Measurements from ENCODE around the gene RPL36A.
A peak's percentile ranks its signal among the peaks of the same experiment; 100 is the strongest.

Gene RPL36A

GRCh38 chrX:101390664-101391525 lies at the start of gene RPL36A:
Gene RPL36A, plus strand, starts transcription at chrX:101391011. Its CDS starts 33 bp downstream, at chrX:101391044.
- no peak for FAIRE-seq

DNA sequence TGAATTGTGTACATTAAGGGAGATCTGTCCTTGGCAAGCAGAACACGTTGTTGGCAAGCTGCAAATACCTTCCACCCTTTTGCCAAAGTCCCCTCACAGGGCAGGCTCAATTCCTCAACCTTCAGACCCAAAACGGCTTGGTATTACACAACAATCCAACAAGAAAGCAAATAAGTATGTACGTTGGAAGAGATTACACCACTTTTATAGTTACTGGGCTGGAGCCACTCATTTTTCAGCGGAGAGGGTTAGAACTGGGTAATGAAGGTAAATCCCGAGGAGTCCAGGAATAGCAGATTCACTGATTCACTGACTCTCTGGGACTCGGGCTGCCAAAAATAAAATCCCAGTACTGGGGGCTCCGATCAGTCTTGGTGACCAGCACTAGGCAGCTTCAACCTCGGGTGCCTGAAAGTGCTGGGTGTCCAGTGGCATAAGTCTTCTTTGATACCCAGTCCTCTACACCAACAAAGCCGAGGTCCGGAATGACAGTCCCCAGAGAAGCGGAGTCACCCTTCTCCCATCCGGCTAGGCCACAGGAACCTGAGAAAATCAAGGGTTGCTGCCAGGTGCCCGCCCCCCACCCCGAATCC lies 42.9 kb upstream of the RPL36A start:
- FAIRE-seq, result no peak

GRCh38 chrX:101348452-101349192 lies 42.2 kb upstream of the RPL36A start, which contains the start of gene TIMM8A:
Gene TIMM8A, minus strand, starts transcription at chrX:101348742. Its CDS starts 78 bp downstream, at chrX:101348664.
- FAIRE-seq, result no peak

GRCh38 chrX:101349193-101349562 lies 41.6 kb upstream of the RPL36A start:
- FAIRE-seq, result no peak

- no peak for FAIRE-seq
Observed at GRCh38 chrX:101357166-101357795, 33.5 kb upstream of the RPL36A start.

GRCh38 chrX:101359966-101360365 lies 30.8 kb upstream of the RPL36A start:
- FAIRE-seq, result peak; percentile 91

DNA sequence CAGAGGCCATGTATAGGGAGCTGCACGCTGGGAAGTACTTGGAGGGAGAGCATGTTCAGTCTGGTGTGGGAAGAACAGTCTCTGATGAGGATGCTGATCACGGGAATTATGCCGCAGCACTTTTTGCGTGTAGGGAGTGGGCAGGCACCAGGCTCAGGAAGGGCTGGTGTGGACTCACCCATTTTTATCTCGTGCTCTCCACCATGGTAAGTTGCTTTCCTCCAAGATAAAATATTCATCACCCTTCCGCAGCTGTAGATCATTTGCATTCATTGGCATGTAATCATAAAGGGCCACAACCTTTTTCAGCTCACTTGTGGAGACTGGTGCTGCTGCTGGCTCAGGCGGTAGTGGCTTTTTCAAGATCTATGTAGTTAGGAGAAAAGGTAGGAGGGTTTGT lies 30.4 kb upstream of the RPL36A start:
- FAIRE-seq, result no peak

- FAIRE-seq, result no peak
Observed at GRCh38 chrX:101362116-101362515, 28.7 kb upstream of the RPL36A start.

- no peak for FAIRE-seq
Observed at GRCh38 chrX:101362757-101363156, 28.1 kb upstream of the RPL36A start.

DNA sequence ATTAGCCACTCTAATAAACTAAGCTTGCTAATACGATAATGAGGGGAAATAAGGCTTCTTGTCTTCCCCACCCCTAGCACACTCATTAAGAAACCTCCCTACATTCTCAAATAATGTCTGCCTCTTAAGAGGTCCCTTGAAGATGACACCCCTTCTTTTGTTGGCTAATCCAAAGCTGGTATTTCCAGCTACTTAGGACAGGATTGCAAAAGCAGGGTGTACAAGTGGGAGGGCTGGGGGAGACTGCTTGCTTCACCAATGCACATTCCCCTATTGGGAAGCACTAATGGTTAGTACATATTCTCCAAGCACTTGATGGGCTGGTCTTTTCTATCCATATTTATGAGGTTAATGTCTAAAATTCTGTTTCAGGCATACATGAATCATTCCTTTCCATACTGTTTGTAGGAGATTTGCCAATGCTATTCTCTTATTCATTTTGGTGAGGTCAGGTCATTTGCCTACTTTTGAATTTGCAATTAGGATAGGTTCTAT lies 25.5 kb upstream of the RPL36A start:
- no peak for FAIRE-seq

DNA sequence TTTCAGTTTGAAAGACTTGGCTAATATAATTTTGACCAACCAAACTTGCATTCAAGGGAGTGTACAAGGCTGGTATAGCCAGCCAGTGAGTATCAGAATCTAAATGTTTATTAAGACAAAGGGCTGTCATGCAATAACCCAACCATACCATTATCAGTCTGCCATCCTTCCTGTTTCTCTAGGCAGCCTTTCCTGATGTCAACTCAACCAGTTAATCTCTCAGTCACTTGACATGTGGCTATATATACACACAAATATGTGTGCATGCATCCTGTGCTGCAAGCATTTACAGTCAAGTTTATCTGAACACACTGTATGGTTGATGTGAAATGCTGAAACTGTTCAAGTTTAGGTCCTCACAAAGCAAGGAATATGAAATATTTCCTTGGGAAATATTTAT lies 22.0 kb upstream of the RPL36A start:
- FAIRE-seq, result no peak

DNA sequence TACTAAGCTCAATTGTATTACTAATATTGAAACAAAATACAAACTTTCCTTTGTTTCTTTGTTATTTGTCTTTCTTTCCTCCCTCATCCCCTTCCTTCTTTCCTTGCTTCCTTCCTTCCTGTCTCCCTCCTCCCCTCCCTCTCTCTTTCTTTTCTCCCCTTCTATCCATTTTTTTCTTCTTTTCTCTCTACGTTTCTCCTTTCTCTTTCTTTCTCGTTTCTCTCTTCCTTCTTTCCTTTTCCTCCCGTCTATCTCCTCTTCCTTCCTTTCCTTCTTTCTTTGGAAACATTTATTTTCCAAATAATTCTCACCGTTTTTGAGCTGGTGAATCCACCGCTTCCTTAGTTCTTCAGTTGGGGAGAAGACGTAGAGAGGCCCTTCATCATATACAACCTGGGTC lies 21.1 kb upstream of the RPL36A start:
- FAIRE-seq, result no peak

DNA sequence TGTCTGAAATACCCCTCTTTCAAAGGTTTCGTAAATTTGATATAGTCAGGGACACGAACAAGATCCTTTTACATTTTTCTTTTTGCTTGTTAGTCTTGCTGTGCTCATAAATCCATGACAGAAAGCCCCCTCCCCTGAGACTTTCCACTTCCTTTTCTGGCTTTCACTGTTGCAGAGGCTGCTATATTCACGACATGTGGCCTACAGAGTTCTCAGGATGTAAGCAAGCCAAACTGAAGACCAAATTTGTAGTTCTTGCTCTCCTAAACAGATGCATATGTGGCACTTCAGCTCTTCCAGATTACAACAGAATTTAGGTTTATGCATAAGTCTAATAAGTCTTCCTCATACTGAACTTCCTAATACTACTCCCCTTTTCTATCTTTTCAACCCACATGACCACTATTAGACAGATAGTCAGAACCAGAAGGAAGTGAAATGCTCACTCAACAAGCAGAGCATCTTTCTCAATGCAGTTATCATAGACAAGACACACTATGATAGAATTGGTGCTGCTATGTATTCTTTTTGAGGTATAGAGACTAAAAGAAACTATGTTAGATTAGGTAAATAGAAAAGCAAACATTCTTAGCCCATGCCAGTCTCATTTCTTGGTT lies 19.8 kb upstream of the RPL36A start:
- FAIRE-seq, result no peak

DNA sequence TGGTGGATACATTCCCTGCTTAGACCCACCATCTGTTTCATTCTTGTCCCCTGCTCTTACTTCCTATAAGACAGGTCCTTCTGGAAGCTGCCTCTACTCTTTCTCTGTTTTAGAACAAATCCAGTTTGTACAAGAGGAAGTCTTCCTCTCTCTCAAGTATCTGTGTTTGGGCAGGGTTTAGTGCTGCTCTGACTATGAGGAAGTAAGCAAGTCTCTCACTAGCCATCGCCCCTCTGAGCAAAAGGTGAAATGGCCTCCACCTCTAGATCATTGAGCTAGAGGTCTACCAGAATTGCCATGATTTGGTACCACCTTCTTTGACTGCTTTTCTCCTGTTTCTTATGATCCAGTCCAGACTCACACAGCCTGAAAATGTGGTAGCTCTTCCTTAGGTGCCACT lies 13.3 kb upstream of the RPL36A start:
- FAIRE-seq, result no peak

GRCh38 chrX:101383679-101384205 lies 7.1 kb upstream of the RPL36A start:
- FAIRE-seq, result no peak

DNA sequence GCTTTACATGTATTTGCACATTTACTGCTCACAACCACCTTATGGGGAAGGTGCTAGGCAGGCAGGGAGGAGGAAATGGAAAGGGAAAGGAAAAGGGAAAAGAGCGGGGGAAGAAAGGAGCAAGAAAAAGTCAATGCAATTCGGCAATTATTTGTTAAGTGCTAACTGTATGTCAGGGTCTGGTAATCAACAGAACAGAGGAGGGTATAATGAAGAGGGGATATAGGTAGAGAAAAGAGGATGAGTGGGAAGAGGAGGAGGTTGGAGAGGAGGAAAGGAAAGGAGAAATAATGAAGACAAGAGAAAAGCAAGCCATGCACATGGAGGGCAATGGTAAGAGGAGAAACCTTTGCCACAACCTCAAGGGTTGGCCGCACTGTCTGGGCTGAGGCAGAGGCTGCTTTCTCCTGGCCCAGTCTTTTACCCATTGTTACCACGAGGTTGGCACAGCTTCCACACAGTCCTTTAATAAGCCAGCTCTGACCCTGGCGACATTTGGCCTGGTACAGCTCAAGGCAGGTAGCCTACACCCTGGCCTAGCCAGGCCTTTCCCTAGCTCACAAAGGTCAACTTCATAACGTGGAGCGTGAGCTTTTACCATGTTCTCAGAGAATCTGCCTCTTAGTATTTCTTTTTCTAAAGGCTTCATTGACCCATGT lies 5.7 kb upstream of the RPL36A start:
- no peak for FAIRE-seq

DNA sequence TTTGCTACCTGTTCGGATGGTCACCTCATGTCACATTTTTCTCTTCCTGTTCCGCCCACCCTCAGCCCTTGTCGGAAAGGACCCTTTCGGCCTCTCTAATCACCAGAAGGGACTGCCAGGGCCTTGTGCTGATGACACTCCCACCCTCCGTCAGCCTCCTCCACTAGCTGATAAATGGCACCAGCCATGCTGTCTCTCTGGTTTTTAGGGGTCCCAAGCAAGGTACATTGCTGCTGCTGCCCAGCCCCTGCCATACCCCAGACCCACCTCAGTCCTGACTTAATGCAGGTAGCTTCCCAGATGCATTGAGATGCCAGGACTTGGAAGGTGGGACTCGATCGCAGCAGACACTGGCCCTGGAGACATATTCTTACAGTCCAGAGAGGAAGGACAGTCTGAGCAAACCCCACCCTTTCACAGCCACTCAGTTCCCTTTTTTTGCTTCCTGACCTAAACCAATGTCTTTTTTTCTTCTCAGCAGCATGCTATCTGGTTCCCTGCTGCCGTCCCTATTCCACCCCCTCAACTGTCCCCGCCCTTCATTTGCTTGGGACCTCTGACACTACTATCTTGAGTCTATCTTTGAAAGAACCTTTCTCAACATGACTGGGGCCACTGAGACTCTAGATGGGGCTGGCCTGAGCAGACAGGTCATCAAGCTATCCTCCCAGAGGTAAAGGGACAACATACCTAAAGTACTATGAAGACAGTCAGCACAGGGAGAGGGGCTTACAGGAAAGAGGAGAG lies 4.8 kb upstream of the RPL36A start, which contains the start of gene BTK:
TSS of gene BTK (minus strand) at position 397 of the 747 bp plus-strand sequence. CDS start 10,907 bp downstream, outside the sequence.
- FAIRE-seq, result no peak

- FAIRE-seq, result no peak
Observed at GRCh38 chrX:101386542-101386885, 4.3 kb upstream of the RPL36A start.

DNA sequence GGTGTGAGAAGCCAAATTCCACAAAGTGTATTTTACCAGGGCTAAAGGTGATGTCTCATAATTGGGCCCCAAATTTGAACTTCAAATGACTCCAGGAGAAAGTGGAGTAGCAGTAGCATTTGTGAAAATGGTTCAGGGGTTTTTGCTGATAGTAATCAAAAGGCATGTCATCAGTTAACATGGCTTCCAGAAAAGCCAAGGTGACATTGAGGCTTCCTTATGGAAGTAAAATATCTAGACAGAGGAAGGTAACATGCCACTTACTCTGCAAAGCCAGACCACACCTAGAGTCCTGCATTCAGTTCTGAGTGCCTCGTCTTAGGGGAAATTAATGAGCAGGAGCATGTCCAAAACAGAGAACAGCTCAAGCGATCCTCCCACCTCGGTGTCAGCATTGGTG lies 2.2 kb upstream of the RPL36A start:
- FAIRE-seq, result no peak

DNA sequence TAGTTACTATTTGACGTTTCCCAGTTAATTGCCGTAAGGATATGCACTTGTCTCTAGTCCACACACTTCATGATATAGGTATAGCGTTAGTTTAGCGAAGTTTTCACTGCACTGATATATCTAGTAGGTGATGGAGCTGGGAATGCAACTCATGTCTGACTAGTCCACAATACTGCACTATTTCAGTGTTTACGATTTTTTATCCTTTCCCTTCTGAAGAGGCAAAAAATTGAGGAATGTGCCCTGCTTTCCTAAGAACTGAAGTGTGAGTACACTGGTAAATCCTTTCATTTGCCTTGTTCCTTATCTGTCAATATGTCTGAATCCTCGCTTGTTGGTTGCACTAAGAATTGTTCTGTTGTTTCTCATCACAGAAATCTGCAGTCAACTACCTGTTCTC lies 1.0 kb downstream of the RPL36A start:
- FAIRE-seq, result no peak

Data from colon (tissue), 2 donors.